Measurements from ENCODE around the gene DNAH17.

The DNAH17 gene

GRCh38 chr17:78541488-78542206 lies 35.5 kb downstream of the DNAH17 start:
- no peak for DNase-seq (ENCODE audit: low read depth in 2 of 2)

GRCh38 chr17:78539781-78540180 lies 37.4 kb downstream of the DNAH17 start:
- DNase-seq (ENCODE audit: low read depth in 2 of 2) = no peak

- no peak for DNase-seq (ENCODE audit: low read depth in 2 of 2)
Observed at GRCh38 chr17:78538033-78538776, 39.0 kb downstream of the DNAH17 start.

GRCh38 chr17:78537217-78537860 lies 39.9 kb downstream of the DNAH17 start:
- no peak for DNase-seq (ENCODE audit: low read depth in 2 of 2)

- no peak for DNase-seq (ENCODE audit: low read depth in 2 of 2)
Observed at GRCh38 chr17:78535273-78536197, 41.7 kb downstream of the DNAH17 start.

- no peak for DNase-seq (ENCODE audit: low read depth in 2 of 2)
Observed at GRCh38 chr17:78534492-78535272, 42.5 kb downstream of the DNAH17 start.

- no peak for DNase-seq (ENCODE audit: low read depth in 2 of 2)
Observed at GRCh38 chr17:78532922-78533640, 44.1 kb downstream of the DNAH17 start.

GRCh38 chr17:78532311-78532710 lies 44.9 kb downstream of the DNAH17 start:
- no peak for DNase-seq (ENCODE audit: low read depth in 2 of 2)

- DNase-seq (ENCODE audit: low read depth in 2 of 2) = no peak
Observed at GRCh38 chr17:78530675-78531074, 46.5 kb downstream of the DNAH17 start.

GRCh38 chr17:78529871-78530670 lies 47.1 kb downstream of the DNAH17 start:
- no peak for DNase-seq (ENCODE audit: low read depth in 2 of 2)

GRCh38 chr17:78529251-78529650 lies 47.9 kb downstream of the DNAH17 start:
- DNase-seq (ENCODE audit: low read depth in 2 of 2) = no peak

- DNase-seq (ENCODE audit: low read depth in 2 of 2) = no peak
Observed at GRCh38 chr17:78528541-78528940, 48.7 kb downstream of the DNAH17 start.

GRCh38 chr17:78527345-78527744 lies 49.9 kb downstream of the DNAH17 start:
- no peak for DNase-seq (ENCODE audit: low read depth in 2 of 2)

GRCh38 chr17:78526231-78527025 lies 50.8 kb downstream of the DNAH17 start:
- DNase-seq (ENCODE audit: low read depth in 2 of 2) = no peak

GRCh38 chr17:78525511-78526160 lies 51.6 kb downstream of the DNAH17 start:
- DNase-seq (ENCODE audit: low read depth in 2 of 2) = no peak

- no peak for DNase-seq (ENCODE audit: low read depth in 2 of 2)
Observed at GRCh38 chr17:78524870-78525510, 52.2 kb downstream of the DNAH17 start.

- no peak for DNase-seq (ENCODE audit: low read depth in 2 of 2)
Observed at GRCh38 chr17:78523934-78524655, 53.1 kb downstream of the DNAH17 start.
